DOHH2 (cell line): ENCODE data around the gene CTNNA2.
"Not testable (repeated sequence)": the region's sequence is repeated elsewhere in the genome, so short reads cannot be mapped to it uniquely, and the experiment has no call there.

Source experiments
- CTCF ChIP-seq: fragments of 200-600 bp; sonication (generic); IDR thresholded peaks from one replicate; pipeline ENCODE4 v1.5.1; 2014; ENCODE audit warnings: antibody characterized with exemption, mild to moderate bottlenecking, low read depth, low read length; ENCODE audit not compliant: poor library complexity, severe bottlenecking
- EZH2phosphoT487 ChIP-seq: fragments of 200-600 bp; sonication (generic); IDR thresholded peaks from 2 replicates; pipeline ENCODE4 v1.6.1; 2017; ENCODE audit warnings: borderline replicate concordance, mild to moderate bottlenecking, antibody characterized with exemption, low read length, moderate library complexity, mixed read lengths

GRCh38 chr2:80146757-80147156, 633.9 kb downstream of the CTNNA2 start:
- not testable (repeated sequence) for TF ChIP-seq CTCF, EZH2phosphoT487
